ENCODE data around the gene GAL3ST1.

DNA sequence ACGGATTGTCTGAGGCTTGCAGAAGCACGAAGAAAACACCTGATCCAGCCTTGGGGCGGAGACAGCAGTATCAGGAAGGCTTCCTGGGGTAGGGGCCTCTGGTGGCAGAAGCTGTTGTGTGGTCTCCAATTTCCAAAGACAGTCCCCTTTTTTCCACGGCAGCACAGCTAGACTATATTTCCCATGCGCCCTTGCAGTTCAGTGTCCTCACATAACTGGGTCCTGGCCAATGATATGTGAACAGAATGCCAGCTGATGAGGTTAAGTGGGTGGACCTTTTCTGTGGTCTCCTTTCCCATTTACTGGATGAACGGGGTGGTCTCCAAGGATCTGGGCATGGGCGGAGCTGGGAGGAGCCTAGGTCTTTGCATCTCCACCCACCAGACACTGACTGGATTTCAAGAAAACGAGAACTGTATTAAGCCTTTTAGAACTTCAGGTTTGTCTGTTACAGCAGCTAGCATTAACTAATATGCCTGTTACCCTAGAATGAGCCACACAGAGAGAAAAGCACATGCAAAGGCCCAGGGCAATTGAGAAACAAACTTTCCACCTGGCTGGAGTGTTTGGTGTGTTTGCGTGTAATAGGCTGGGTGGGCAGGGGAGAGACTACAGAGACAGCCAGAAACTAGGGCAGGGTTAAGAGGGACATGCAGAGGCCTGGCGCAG is 6.2 kb downstream of the GAL3ST1 start:
- TF ChIP-seq, protein P1, sequence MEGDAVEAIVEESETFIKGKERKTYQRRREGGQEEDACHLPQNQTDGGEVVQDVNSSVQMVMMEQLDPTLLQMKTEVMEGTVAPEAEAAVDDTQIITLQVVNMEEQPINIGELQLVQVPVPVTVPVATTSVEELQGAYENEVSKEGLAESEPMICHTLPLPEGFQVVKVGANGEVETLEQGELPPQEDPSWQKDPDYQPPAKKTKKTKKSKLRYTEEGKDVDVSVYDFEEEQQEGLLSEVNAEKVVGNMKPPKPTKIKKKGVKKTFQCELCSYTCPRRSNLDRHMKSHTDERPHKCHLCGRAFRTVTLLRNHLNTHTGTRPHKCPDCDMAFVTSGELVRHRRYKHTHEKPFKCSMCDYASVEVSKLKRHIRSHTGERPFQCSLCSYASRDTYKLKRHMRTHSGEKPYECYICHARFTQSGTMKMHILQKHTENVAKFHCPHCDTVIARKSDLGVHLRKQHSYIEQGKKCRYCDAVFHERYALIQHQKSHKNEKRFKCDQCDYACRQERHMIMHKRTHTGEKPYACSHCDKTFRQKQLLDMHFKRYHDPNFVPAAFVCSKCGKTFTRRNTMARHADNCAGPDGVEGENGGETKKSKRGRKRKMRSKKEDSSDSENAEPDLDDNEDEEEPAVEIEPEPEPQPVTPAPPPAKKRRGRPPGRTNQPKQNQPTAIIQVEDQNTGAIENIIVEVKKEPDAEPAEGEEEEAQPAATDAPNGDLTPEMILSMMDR (IDR thresholded peaks at IDR 0.05): no peak
- no peak for TF ChIP-seq EZH2 (IDR thresholded peaks at IDR 0.05; ENCODE audit: borderline replicate concordance, insufficient read depth, low read depth, low read length, poor library complexity, severe bottlenecking)

Measured in B cell (primary cell).